DMS 273 (cell line): Measurements from ENCODE around the gene GRIK4.

Experiments used
- DNase-seq: peaks from one replicate; lab custom pipeline; 2025; ENCODE audit not compliant: unreplicated experiment; lab: John Stamatoyannopoulos, UW

Gene GRIK4

GRCh38 chr11:120959189-120959588 is 447.6 kb downstream of the GRIK4 start:
- peak; percentile 10 for DNase-seq

- DNase-seq, result no peak
Observed at GRCh38 chr11:120964857-120965256, 453.3 kb downstream of the GRIK4 start.

- DNase-seq, result no peak
Observed at GRCh38 chr11:120966840-120967239, 455.3 kb downstream of the GRIK4 start.

GRCh38 chr11:120969993-120970392 is 458.4 kb downstream of the GRIK4 start:
- DNase-seq, result no peak

- DNase-seq, result no peak
Observed at GRCh38 chr11:120971825-120972224, 460.3 kb downstream of the GRIK4 start.

GRCh38 chr11:120972621-120973020 is 461.1 kb downstream of the GRIK4 start:
- no peak for DNase-seq

- DNase-seq, result no peak
Observed at GRCh38 chr11:120973501-120973900, 462.0 kb downstream of the GRIK4 start.

- no peak for DNase-seq
Observed at GRCh38 chr11:120974466-120974865, 462.9 kb downstream of the GRIK4 start.

- DNase-seq, result no peak
Observed at GRCh38 chr11:120974965-120975364, 463.4 kb downstream of the GRIK4 start.

GRCh38 chr11:120977266-120978137 is 466.0 kb downstream of the GRIK4 start:
- DNase-seq, result no peak

- no peak for DNase-seq
Observed at GRCh38 chr11:120978701-120979100, 467.2 kb downstream of the GRIK4 start.

GRCh38 chr11:120985718-120986569 is 474.4 kb downstream of the GRIK4 start:
- peak; percentile 70 for DNase-seq

- DNase-seq, result no peak
Observed at GRCh38 chr11:120988603-120989002, 477.1 kb downstream of the GRIK4 start.

GRCh38 chr11:120991830-120992686 is 480.5 kb downstream of the GRIK4 start:
- DNase-seq, result no peak

GRCh38 chr11:120994091-120994859 is 482.7 kb downstream of the GRIK4 start:
- DNase-seq, result no peak

- DNase-seq, result no peak
Observed at GRCh38 chr11:120995184-120995583, 483.6 kb downstream of the GRIK4 start.

- no peak for DNase-seq
Observed at GRCh38 chr11:120996973-120997372, 485.4 kb downstream of the GRIK4 start.

- no peak for DNase-seq
Observed at GRCh38 chr11:120998581-120998980, 487.0 kb downstream of the GRIK4 start.

GRCh38 chr11:121004206-121004840 is 492.8 kb downstream of the GRIK4 start:
- no peak for DNase-seq

- no peak for DNase-seq
Observed at GRCh38 chr11:121006922-121007321, 495.4 kb downstream of the GRIK4 start.
